K562 (cell line): ENCODE data around the gene IKBKG. TPM values are rescaled to one million over a fixed set of nuclear protein-coding genes. Genes with fewer than 3 reads are reported as not detected.
A peak's percentile ranks its signal among the peaks of the same experiment; 100 is the strongest.

Source experiments
- ATAC-seq: fragments of 200-7000 bp; cut with Tn5 transposase; 3 replicates; pipeline ENCODE4 v1.9.1; 2020; ENCODE audit warnings: moderate library complexity
- BruUV-seq: library from RNA; stranded (reverse); fragments of 400-500 nt; replicated peaks from 2 replicates; lab custom pipeline; 2021; lab: Mats Ljungman, UMichigan
- CTCF ChIA-PET: fragments of 300-600 bp; formaldehyde crosslinking; extraction: SDS; loops from one replicate; lab custom pipeline; 2021; ENCODE audit warnings: low intra/inter-chr PET ratio; lab: Yijun Ruan, JAX
- POLR2A ChIA-PET: fragments of 300-600, 350-650 bp; sonication (Branson Sonifier 250); formaldehyde crosslinking; extraction: SDS; loops from one replicate; lab custom pipeline; 2021; ENCODE audit warnings: antibody characterized with exemption, inconsistent platforms; lab: Yijun Ruan, JAX
- DNase-seq, 4 experiments: peaks; one replicate each; pipeline versions ENCODE4 v3.0.0 to v3.0.0-alpha.2; 2011 to 2018; ENCODE audit warnings: low spot score in 3 of 4, mixed read lengths in 3 of 4; ENCODE audit errors: extremely low read depth in 1 of 4
- FAIRE-seq: peaks from 2 replicates; lab custom pipeline; 2011; peaks lifted over from hg19 to GRCh38; lab: Jason Lieb, UNC
- H2AFZ ChIP-seq: 2 replicates; pipeline ENCODE4 v1.6.0; 2011; ENCODE audit warnings: low read depth, low read length, control low read depth, inconsistent platforms
- H3K27ac ChIP-seq: fragments of 200-600 bp; 3 replicates; pipeline ENCODE4 v1.8.0; 2011; ENCODE audit warnings: low read depth, mild to moderate bottlenecking, control low read depth, inconsistent platforms, low read length, moderate library complexity, mixed read lengths; ENCODE audit errors: extremely low read depth
- H3K27me3 ChIP-seq, 2 experiments: fragments of 300-600 bp in 1 of 2; 2 replicates in 1 of 2; 3 replicates in 1 of 2; pipeline versions ENCODE4 v1.6.0 to v1.8.0; 2011; ENCODE audit warnings: inconsistent platforms in 2 of 2, low read length in 2 of 2, mild to moderate bottlenecking in 1 of 2, mixed read lengths in 1 of 2, moderate library complexity in 1 of 2; ENCODE audit not compliant: control insufficient read depth in 2 of 2, insufficient read depth in 2 of 2
- H3K36me3 ChIP-seq: fragments of 300-600 bp; 3 replicates; pipeline ENCODE4 v1.8.0; 2011; ENCODE audit warnings: mild to moderate bottlenecking, low read length, inconsistent platforms; ENCODE audit not compliant: control insufficient read depth, insufficient read depth
- H3K4me1 ChIP-seq, 2 experiments: fragments of 200-600 bp in 1 of 2; replicated peaks in 1 of 2; 2 replicates in 1 of 2; 3 replicates in 1 of 2; pipeline versions ENCODE4 v1.5.1 to v1.8.0; 2011; ENCODE audit warnings: inconsistent platforms in 2 of 2, low read length in 2 of 2, mild to moderate bottlenecking in 1 of 2, mixed read lengths in 1 of 2, moderate library complexity in 1 of 2; ENCODE audit not compliant: control insufficient read depth in 2 of 2, insufficient read depth in 2 of 2
- H3K4me2 ChIP-seq: 2 replicates; pipeline ENCODE4 v1.6.1; 2011; ENCODE audit warnings: low read length, control low read depth, inconsistent platforms, mixed read lengths; ENCODE audit not compliant: insufficient read depth
- H3K4me3 ChIP-seq: fragments of 200-600 bp; sonication (generic), shearing (Covaris generic); 2 replicates; pipeline ENCODE4 v1.5.1; 2016; ENCODE audit warnings: control low read depth, inconsistent platforms
- H3K79me2 ChIP-seq: fragments of 200-600 bp; 3 replicates; pipeline ENCODE4 v1.8.0; 2011; ENCODE audit warnings: low read length, inconsistent platforms; ENCODE audit not compliant: control insufficient read depth, insufficient read depth
- H3K9ac ChIP-seq, 2 experiments: 2 replicates each; pipeline versions ENCODE4 v1.6.0 to v1.6.1; 2011; ENCODE audit warnings: low read depth in 2 of 2, low read length in 2 of 2, control low read depth in 1 of 2, inconsistent platforms in 1 of 2, mild to moderate bottlenecking in 1 of 2, mixed read lengths in 1 of 2; ENCODE audit not compliant: insufficient read depth in 1 of 2
- H3K9me1 ChIP-seq: one replicate; pipeline ENCODE4 v1.6.0; 2011; ENCODE audit warnings: inconsistent platforms, mild to moderate bottlenecking, low read length, moderate library complexity; ENCODE audit not compliant: control insufficient read depth, insufficient read depth
- H3K9me3 ChIP-seq: replicated peaks from 2 replicates; pipeline ENCODE4 v1.5.1; 2011; ENCODE audit warnings: low read depth, low read length, inconsistent platforms; ENCODE audit not compliant: control insufficient read depth, insufficient read depth
- H4K20me1 ChIP-seq: replicated peaks from 2 replicates; pipeline ENCODE4 v1.6.1; 2011; ENCODE audit warnings: low read length, inconsistent platforms, mixed read lengths; ENCODE audit not compliant: control insufficient read depth, insufficient read depth
- BHLHE40 ChIP-seq: IDR thresholded peaks from 2 replicates; pipeline ENCODE4 v1.6.1; 2011; ENCODE audit warnings: low read length, improper control_type of control experiment
- BRD4 ChIP-seq: fragments of 200-600 bp; sonication (generic); IDR thresholded peaks from 2 replicates; pipeline ENCODE4 v1.6.1; 2017; ENCODE audit warnings: inconsistent platforms
- CBFB ChIP-seq: sonication (generic); formaldehyde crosslinking; IDR thresholded peaks from 2 replicates; pipeline ENCODE4 v1.4.0; 2020; ENCODE audit warnings: mild to moderate bottlenecking, missing genetic modification reagents
- CEBPB ChIP-seq: fragments of 450-650 bp; IDR thresholded peaks from 2 replicates; pipeline ENCODE4 v1.6.1; 2016; ENCODE audit warnings: missing genetic modification characterization, missing compliant biosample characterization
- ETV5 ChIP-seq: sonication (generic); formaldehyde crosslinking; IDR thresholded peaks from 2 replicates; pipeline ENCODE4 v1.4.0; 2020; ENCODE audit warnings: low read depth, mild to moderate bottlenecking, missing genetic modification reagents
- GTF2F1 ChIP-seq: IDR thresholded peaks from 2 replicates; pipeline ENCODE4 v1.6.1; 2011; ENCODE audit warnings: low read depth, low read length, improper control_type of control experiment
- MAFK ChIP-seq: IDR thresholded peaks from 2 replicates; pipeline ENCODE4 v1.6.1; 2011; ENCODE audit warnings: low read length, improper control_type of control experiment
- PHTF2 ChIP-seq: fragments of 250-450 bp; sonication (Bioruptor Pico); IDR thresholded peaks from 2 replicates; pipeline ENCODE4 v1.5.0; 2021; ENCODE audit warnings: mild to moderate bottlenecking
- RBFOX2 ChIP-seq: fragments of 200-400 bp; formaldehyde crosslinking; IDR thresholded peaks from 2 replicates; pipeline ENCODE4 v1.6.1; 2017; ENCODE audit warnings: low read depth, mild to moderate bottlenecking, low read length, moderate library complexity
- SLC30A9 ChIP-seq: fragments of 250-450 bp; sonication (Bioruptor Pico); IDR thresholded peaks from 2 replicates; pipeline ENCODE4 v1.8.0; 2022; ENCODE audit warnings: mild to moderate bottlenecking, moderate library complexity
- SPI1 ChIP-seq: IDR thresholded peaks from 2 replicates; pipeline ENCODE4 v1.6.1; 2011; ENCODE audit warnings: low read depth, low read length, control low read depth, borderline replicate concordance
- WGBS: fragments of 100-300 bp; shearing (Covaris generic); methylation state at CpG from one replicate; pipeline ENCODE4 v1.1.6; 2016; ENCODE audit warnings: low coverage, mixed read lengths; ENCODE audit not compliant: insufficient coverage; ENCODE audit errors: missing lambda C conversion rate; 5-methylcytosine and 5-hydroxymethylcytosine counted together
- in situ Hi-C: fragments of 300-500 bp; cut with MboI; formaldehyde crosslinking; loops from 4 replicates; pipeline ENCODE4 v1.15.0; 2018; ENCODE audit warnings: inconsistent platforms, mixed read lengths
- intact Hi-C: fragments of 100-400 bp; cut with micrococcal nuclease; formaldehyde crosslinking; loops from 2 replicates; pipeline ENCODE4 v1.14.2; 2022
- polyA plus RNA-seq, 8 experiments: library from polyadenylated mRNA; depleted of rRNA in 4 of 8; stranded (reverse) in 5 of 8; unstranded in 3 of 8; fragments of >200 nt; fragmentation: Nextera tagmentation in 2 of 8; fragmentation: Illumina TruSeq in 1 of 8; extraction: Ambion mirVana in 2 of 8; extraction: Trizol in 1 of 8; gene quantifications; 2 replicates each; pipeline versions ENCODE4 v1.2.1 to v1.2.3, GENCODE V29; 2011 to 2014; ENCODE audit warnings: inconsistent platforms in 1 of 8, missing spikeins in 1 of 8
- total RNA-seq, 7 experiments: library from RNA; depleted of rRNA in 6 of 7; stranded (reverse); fragments of >200 nt in 6 of 7; fragmentation: Illumina TruSeq in 2 of 7; extraction: Trizol in 2 of 7; gene quantifications; 2 replicates each; pipeline versions ENCODE4 v1.2.1 to v1.2.3, GENCODE V29; 2011 to 2021; ENCODE audit warnings: low replicate concordance in 1 of 7
- TF ChIP-seq, protein P1 (sequence below): sonication (generic); formaldehyde crosslinking; IDR thresholded peaks from 2 replicates; pipeline ENCODE4 v1.8.0; 2022; ENCODE audit warnings: missing genetic modification reagents, mild to moderate bottlenecking, moderate library complexity, borderline replicate concordance
- TF ChIP-seq, protein P2 (sequence below): sonication (generic); formaldehyde crosslinking; IDR thresholded peaks from 2 replicates; pipeline ENCODE4 v1.8.0; 2022; ENCODE audit warnings: mild to moderate bottlenecking, missing genetic modification reagents
- TF ChIP-seq, protein P3 (sequence below): sonication (generic); formaldehyde crosslinking; IDR thresholded peaks from 2 replicates; pipeline ENCODE4 v1.9.0; 2022; ENCODE audit warnings: mild to moderate bottlenecking, missing genetic modification reagents
- TF ChIP-seq, protein P4 (sequence below): sonication (generic); formaldehyde crosslinking; IDR thresholded peaks from 2 replicates; pipeline ENCODE4 v1.9.0; 2022; ENCODE audit warnings: mild to moderate bottlenecking, missing genetic modification reagents

IKBKG gene
- total and polyA plus RNA-seq, 9 of the 15 experiments (the other 6 are each of a cell fraction or from before 2014, with no cell fraction given) = 0.68 to 60.0 (median 21.9) TPM

DNA sequence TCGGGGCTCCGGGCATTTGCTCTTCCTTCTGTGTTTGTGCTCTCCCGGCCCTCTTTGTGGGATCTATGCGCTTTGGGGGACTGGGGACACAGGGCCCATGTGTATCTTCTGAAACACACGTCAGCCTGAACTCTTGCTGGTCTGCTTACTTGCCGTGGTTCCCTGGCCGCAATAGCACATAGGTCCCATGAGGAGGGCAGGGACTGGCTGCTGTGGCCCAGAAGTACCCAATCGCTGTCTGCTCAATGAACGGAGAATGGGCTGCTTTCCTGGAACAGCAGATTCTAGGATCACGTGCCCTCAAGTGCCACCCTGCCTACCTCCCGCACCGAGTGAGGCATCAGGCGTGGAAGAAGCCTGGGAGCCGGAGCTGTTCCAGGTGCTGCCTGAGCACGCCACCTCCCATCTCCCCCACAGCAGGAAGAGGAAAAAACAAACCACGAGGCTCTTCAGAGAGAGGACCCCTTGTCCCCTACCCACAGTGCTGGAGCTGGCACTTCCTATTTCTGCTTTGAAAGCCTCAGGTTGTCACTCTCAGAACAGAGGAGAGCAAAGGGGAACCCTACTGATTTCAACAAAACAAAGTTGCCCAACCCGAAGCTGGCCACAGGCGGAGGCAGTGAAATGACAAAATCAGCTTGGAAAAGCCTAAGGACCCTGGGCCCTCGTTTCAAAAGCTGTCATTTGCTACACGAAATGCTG lies 4.5 kb upstream of the IKBKG start:
- H3K9me3 ChIP-seq = no peaks in the 10 kb centered on the region
- H3K4me1 ChIP-seq = peaks cover 40 to 56% of the 10 kb centered on the region in 2 experiments
- peak overlapping the region; percentile 88 to 91 for H3K9ac ChIP-seq
- peak overlapping the region; percentile 33 for H3K4me3 ChIP-seq
- WGBS = 44% methylated on average over 16 of the region's 20 CpGs
- ChIA-PET CTCF (no interaction called here), POLR2A (interaction anchor here (0.6 to 1.9 kb wide), 8 partner anchors 11 to 238 kb away, joined by 3 to 12 read pairs (median 4); partner anchors contain the start of gene EMD)
- H3K36me3 ChIP-seq = peaks cover 57% of the 10 kb centered on the region
- no peaks in the 10 kb centered on the region for H3K9me1 ChIP-seq
- no peaks in the 10 kb centered on the region for H3K27me3 ChIP-seq
- peak overlapping the region; percentile 87 for H3K4me2 ChIP-seq
- no TSS peak for BruUV-seq
- intact Hi-C loops (no loop called here), in situ Hi-C loops (loop anchor here (25.0 kb wide), 1 partner anchor 381 kb away; no protein-coding TSS in a partner anchor)
- no peak for DNase-seq
- H3K27ac ChIP-seq = peak overlapping the region; percentile 94
- peak; percentile 42 for FAIRE-seq
- 0 out of 2 replicates have a peak, but pooled peaks cover 3% of the 10 kb centered on the region for H4K20me1 ChIP-seq
- ATAC-seq = no peak
- peaks cover 73% of the 10 kb centered on the region for H3K79me2 ChIP-seq
- H2AFZ ChIP-seq = peak overlapping the region; percentile 9; the same call in 1 of the 2 replicates
- TF ChIP-seq BRD4 (0 out of 2 replicates have a peak, but pooled peaks have one; percentile 5), ETV5 (CRISPR knock-in tag) (0 out of 2 replicates have a peak, but pooled peaks have one; percentile 41), MAFK (no peak), PHTF2 (CRISPR knock-in tag) (no peak), SLC30A9 (CRISPR knock-in tag) (no peak), CEBPB (tag) (peak; percentile 62; the same call in 1 of the 2 replicates), SPI1 (peak; percentile 55; the same call in 1 of the 2 replicates), CBFB (CRISPR knock-in tag) (0 out of 2 replicates have a peak, but pooled peaks have one; percentile 43), BHLHE40 (peak; percentile 65), GTF2F1 (no peak), RBFOX2 (peak; percentile 13; the same call in 1 of the 2 replicates)
- TF ChIP-seq, protein P1, sequence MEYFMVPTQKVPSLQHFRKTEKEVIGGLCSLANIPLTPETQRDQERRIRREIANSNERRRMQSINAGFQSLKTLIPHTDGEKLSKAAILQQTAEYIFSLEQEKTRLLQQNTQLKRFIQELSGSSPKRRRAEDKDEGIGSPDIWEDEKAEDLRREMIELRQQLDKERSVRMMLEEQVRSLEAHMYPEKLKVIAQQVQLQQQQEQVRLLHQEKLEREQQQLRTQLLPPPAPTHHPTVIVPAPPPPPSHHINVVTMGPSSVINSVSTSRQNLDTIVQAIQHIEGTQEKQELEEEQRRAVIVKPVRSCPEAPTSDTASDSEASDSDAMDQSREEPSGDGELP (CRISPR knock-in tag) = no peak
- TF ChIP-seq, protein P2, sequence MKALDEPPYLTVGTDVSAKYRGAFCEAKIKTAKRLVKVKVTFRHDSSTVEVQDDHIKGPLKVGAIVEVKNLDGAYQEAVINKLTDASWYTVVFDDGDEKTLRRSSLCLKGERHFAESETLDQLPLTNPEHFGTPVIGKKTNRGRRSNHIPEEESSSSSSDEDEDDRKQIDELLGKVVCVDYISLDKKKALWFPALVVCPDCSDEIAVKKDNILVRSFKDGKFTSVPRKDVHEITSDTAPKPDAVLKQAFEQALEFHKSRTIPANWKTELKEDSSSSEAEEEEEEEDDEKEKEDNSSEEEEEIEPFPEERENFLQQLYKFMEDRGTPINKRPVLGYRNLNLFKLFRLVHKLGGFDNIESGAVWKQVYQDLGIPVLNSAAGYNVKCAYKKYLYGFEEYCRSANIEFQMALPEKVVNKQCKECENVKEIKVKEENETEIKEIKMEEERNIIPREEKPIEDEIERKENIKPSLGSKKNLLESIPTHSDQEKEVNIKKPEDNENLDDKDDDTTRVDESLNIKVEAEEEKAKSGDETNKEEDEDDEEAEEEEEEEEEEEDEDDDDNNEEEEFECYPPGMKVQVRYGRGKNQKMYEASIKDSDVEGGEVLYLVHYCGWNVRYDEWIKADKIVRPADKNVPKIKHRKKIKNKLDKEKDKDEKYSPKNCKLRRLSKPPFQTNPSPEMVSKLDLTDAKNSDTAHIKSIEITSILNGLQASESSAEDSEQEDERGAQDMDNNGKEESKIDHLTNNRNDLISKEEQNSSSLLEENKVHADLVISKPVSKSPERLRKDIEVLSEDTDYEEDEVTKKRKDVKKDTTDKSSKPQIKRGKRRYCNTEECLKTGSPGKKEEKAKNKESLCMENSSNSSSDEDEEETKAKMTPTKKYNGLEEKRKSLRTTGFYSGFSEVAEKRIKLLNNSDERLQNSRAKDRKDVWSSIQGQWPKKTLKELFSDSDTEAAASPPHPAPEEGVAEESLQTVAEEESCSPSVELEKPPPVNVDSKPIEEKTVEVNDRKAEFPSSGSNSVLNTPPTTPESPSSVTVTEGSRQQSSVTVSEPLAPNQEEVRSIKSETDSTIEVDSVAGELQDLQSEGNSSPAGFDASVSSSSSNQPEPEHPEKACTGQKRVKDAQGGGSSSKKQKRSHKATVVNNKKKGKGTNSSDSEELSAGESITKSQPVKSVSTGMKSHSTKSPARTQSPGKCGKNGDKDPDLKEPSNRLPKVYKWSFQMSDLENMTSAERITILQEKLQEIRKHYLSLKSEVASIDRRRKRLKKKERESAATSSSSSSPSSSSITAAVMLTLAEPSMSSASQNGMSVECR (CRISPR knock-in tag) = peak; percentile 59; the same call in 1 of the 2 replicates
- TF ChIP-seq, protein P3, sequence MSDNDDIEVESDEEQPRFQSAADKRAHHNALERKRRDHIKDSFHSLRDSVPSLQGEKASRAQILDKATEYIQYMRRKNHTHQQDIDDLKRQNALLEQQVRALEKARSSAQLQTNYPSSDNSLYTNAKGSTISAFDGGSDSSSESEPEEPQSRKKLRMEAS (CRISPR knock-in tag) = 0 out of 2 replicates have a peak, but pooled peaks have one; percentile 11
- TF ChIP-seq, protein P4, sequence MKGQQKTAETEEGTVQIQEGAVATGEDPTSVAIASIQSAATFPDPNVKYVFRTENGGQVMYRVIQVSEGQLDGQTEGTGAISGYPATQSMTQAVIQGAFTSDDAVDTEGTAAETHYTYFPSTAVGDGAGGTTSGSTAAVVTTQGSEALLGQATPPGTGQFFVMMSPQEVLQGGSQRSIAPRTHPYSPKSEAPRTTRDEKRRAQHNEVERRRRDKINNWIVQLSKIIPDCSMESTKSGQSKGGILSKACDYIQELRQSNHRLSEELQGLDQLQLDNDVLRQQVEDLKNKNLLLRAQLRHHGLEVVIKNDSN (CRISPR knock-in tag) = peak; percentile 48; the same call in 1 of the 2 replicates
